Mesendoderm (in vitro differentiated cells): ENCODE measurements around the gene GREB1.

Source experiments
- DNase-seq: peaks from one replicate; pipeline ENCODE4 v3.0.0; 2013
- H2AK5ac ChIP-seq: 2 replicates; pipeline ENCODE4 v1.6.1; 2013; ENCODE audit warnings: low read length, inconsistent platforms
- H2BK120ac ChIP-seq: 2 replicates; pipeline ENCODE4 v1.6.1; 2013; ENCODE audit warnings: low read depth, mild to moderate bottlenecking, low read length, moderate library complexity, mixed read lengths
- H2BK15ac ChIP-seq: replicated peaks from 2 replicates; pipeline ENCODE4 v1.6.1; 2013; ENCODE audit warnings: low read depth, mild to moderate bottlenecking, moderate library complexity
- H2BK5ac ChIP-seq: 2 replicates; pipeline ENCODE4 v1.6.1; 2013; ENCODE audit warnings: low read length, inconsistent platforms
- H3K18ac ChIP-seq: 2 replicates; pipeline ENCODE4 v1.6.1; 2013; ENCODE audit warnings: mild to moderate bottlenecking, low read length, mixed read lengths
- H3K23ac ChIP-seq: one replicate; pipeline ENCODE4 v1.6.1; 2013; ENCODE audit warnings: low read length
- H3K27ac ChIP-seq: 2 replicates; pipeline ENCODE4 v1.5.1; 2013; ENCODE audit warnings: low read depth, mild to moderate bottlenecking, inconsistent platforms, low read length, moderate library complexity
- H3K27me3 ChIP-seq: 2 replicates; pipeline ENCODE4 v1.6.1; 2013; ENCODE audit warnings: low read length, control low read depth, mild to moderate bottlenecking, inconsistent platforms; ENCODE audit not compliant: insufficient read depth, poor library complexity
- H3K36me3 ChIP-seq: 2 replicates; pipeline ENCODE4 v1.6.1; 2013; ENCODE audit warnings: low read length, inconsistent platforms; ENCODE audit not compliant: control insufficient read depth, insufficient read depth
- H3K4ac ChIP-seq: one replicate; pipeline ENCODE4 v1.6.1; 2013; ENCODE audit warnings: low read depth, mild to moderate bottlenecking, low read length, moderate library complexity
- H3K4me1 ChIP-seq: 2 replicates; pipeline ENCODE4 v1.6.1; 2013; ENCODE audit warnings: low read depth, low read length, inconsistent platforms; ENCODE audit not compliant: control insufficient read depth
- H3K4me2 ChIP-seq: 2 replicates; pipeline ENCODE4 v1.6.1; 2013; ENCODE audit warnings: low read length
- H3K4me3 ChIP-seq: 2 replicates; pipeline ENCODE4 v1.5.1; 2013; ENCODE audit warnings: mild to moderate bottlenecking, low read length
- H3K56ac ChIP-seq: one replicate; pipeline ENCODE4 v1.6.1; 2013; ENCODE audit warnings: low read length
- H3K79me1 ChIP-seq: 2 replicates; pipeline ENCODE4 v1.6.1; 2013; ENCODE audit warnings: low read length, inconsistent platforms
- H3K79me2 ChIP-seq: 2 replicates; pipeline ENCODE4 v1.6.1; 2013; ENCODE audit warnings: mild to moderate bottlenecking, low read length; ENCODE audit not compliant: control insufficient read depth, insufficient read depth
- H3K9ac ChIP-seq: 2 replicates; pipeline ENCODE4 v1.6.1; 2013; ENCODE audit warnings: low read length, inconsistent platforms
- H4K5ac ChIP-seq: one replicate; pipeline ENCODE4 v1.6.1; 2013; ENCODE audit warnings: low read length
- H4K8ac ChIP-seq: one replicate; pipeline ENCODE4 v1.6.1; 2013; ENCODE audit warnings: low read depth, mild to moderate bottlenecking, control low read depth, low read length, moderate library complexity
- WGBS: extraction: QIAGEN DNeasy Blood & Tissue Kit; methylation state at CpG from one replicate; pipeline ENCODE4 v1.1.7; 2013; ENCODE audit warnings: low lambda C conversion rate, missing lambda C conversion rate; ENCODE audit not compliant: insufficient coverage; ENCODE audit errors: extremely low coverage; 5-methylcytosine and 5-hydroxymethylcytosine counted together

GREB1 gene

DNA sequence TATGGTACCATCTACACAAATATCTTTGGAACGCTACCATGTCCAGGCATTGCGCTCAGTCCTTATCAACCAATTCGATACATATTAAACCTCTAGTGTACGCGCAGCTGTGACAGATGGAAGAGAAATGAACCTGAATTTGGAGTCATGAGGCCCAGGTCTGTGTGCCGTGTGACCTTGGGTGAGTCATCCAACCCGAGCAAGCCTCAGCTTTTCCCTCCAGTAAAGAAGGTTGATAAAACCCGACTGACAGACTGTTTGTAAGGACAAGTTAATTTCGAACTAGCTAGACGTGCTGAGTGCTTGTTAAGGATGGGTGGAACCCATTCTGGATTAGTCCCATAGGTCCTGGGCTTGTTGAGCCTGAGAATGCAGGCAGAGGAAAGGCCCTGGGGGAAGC, 28.2 kb downstream of the GREB1 start:
- Histone ChIP-seq H3K36me3 (no peaks in the 10 kb centered on the region), H4K5ac (no peak overlapping the region), H3K4me1 (peaks cover 12% of the 10 kb centered on the region)

DNA sequence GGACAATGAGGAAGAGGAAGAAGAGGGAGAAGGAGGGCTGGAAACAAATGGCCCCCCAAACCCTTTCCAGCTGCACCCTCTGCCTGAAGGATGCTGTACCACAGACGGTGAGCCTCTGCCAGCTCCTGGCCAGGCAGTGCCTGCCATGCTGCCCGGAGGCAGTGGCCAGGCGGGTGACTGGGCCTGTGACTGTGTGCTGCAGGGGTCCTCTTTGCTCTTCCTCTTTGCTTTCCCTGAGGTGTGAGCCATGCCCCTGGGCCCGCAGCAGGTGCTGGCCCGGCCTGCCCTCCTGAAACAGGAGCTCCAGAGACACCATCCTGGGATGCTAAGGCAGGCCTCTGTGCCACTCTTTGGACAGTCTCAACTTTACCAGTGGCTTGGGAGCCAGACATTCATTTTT, 28.6 kb downstream of the GREB1 start:
- no peak overlapping the region for H3K56ac ChIP-seq
- H3K79me2 ChIP-seq = no peaks in the 10 kb centered on the region
- no peak overlapping the region for H3K4ac ChIP-seq
- no peak for DNase-seq
- no peak overlapping the region for H2AK5ac ChIP-seq
- no peak overlapping the region for H2BK5ac ChIP-seq
- H4K8ac ChIP-seq = no peak overlapping the region
- no peak overlapping the region for H4K5ac ChIP-seq
- H3K23ac ChIP-seq = no peak overlapping the region
- no peak overlapping the region for H3K9ac ChIP-seq
- H2BK15ac ChIP-seq = no peak overlapping the region
- H3K4me1 ChIP-seq = peaks cover 10% of the 10 kb centered on the region
- no peaks in the 10 kb centered on the region for H3K36me3 ChIP-seq
- WGBS = no CpG with 5 or more reads among the region's 5 CpGs
- no peak overlapping the region for H2BK120ac ChIP-seq
- H3K27ac ChIP-seq = no peak overlapping the region
- no peak overlapping the region for H3K4me2 ChIP-seq
- H3K79me1 ChIP-seq = peaks cover 3% of the 10 kb centered on the region
- H3K27me3 ChIP-seq = no peaks in the 10 kb centered on the region
- H3K18ac ChIP-seq = no peak overlapping the region
- no peak overlapping the region for H3K4me3 ChIP-seq

More for the DNA sequence above, 28.2 kb downstream of the GREB1 start:
- Histone ChIP-seq H3K9ac (no peak overlapping the region), H3K56ac (no peak overlapping the region), H3K4ac (no peak overlapping the region), H2BK5ac (no peak overlapping the region), H3K4me2 (no peak overlapping the region), H3K27me3 (no peaks in the 10 kb centered on the region), H4K8ac (no peak overlapping the region), H2BK120ac (no peak overlapping the region), H3K18ac (no peak overlapping the region), H3K79me2 (no peaks in the 10 kb centered on the region), H3K27ac (no peak overlapping the region), H3K79me1 (peaks cover 3% of the 10 kb centered on the region), H2BK15ac (no peak overlapping the region), H2AK5ac (no peak overlapping the region), H3K4me3 (no peak overlapping the region), H3K23ac (no peak overlapping the region)
- no CpG with 5 or more reads among the region's 10 CpGs for WGBS
- no peak for DNase-seq

- no peak overlapping the region for H3K4ac ChIP-seq
- no peak overlapping the region for H3K27ac ChIP-seq
- H3K18ac ChIP-seq = no peak overlapping the region
- H4K8ac ChIP-seq = no peak overlapping the region
- no peaks in the 10 kb centered on the region for H3K27me3 ChIP-seq
- no peak overlapping the region for H2BK15ac ChIP-seq
- no peaks in the 10 kb centered on the region for H3K79me2 ChIP-seq
- no peak overlapping the region for H2AK5ac ChIP-seq
- H2BK5ac ChIP-seq = no peak overlapping the region
- DNase-seq = no peak
- H3K9ac ChIP-seq = no peak overlapping the region
- H3K36me3 ChIP-seq = no peaks in the 10 kb centered on the region
- no peak overlapping the region for H2BK120ac ChIP-seq
- peaks cover 3% of the 10 kb centered on the region for H3K79me1 ChIP-seq
- H3K56ac ChIP-seq = no peak overlapping the region
- no peak overlapping the region for H4K5ac ChIP-seq
- H3K4me3 ChIP-seq = no peak overlapping the region
- no CpG with 5 or more reads among the region's 8 CpGs for WGBS
- H3K4me2 ChIP-seq = no peak overlapping the region
- no peak overlapping the region for H3K23ac ChIP-seq
- H3K4me1 ChIP-seq = peaks cover 10% of the 10 kb centered on the region
Observed at GRCh38 chr2:11563784-11564666, 30.2 kb downstream of the GREB1 start.

DNA sequence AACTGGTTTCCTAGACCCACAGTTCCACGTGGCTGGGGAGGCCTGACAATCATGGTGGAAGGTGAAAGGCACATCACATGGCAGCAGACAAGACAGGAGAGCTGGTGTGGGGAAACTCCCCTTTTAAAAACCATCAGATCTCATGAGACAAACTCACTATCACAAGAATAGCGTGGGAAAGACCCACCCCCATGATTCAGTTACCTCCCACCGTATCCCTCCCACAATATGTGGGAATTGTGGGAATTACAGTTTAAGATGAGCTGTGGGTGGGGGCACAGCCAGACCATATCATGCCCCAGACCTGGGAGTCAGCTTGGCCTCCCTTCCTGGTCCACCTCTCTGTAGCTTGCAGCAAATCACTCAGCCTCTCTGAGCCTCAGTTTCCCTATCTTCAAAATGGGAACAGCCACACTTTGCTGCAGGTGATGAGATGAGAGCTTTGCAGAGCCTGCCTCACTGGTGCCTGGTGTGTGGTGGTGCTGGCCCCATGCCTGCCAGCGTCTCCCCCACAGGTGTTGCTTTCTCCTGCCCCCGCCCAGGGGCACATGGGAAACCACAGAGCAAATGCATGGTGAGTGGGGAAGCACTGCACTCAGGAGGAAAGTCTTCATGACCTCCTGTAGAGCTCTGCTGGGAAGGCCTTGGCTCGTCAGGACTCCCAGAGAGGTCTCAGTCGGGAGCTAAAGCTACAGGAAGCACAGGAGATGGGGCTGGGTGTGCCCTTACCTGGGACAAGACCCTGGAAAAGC, 31.1 kb downstream of the GREB1 start:
- peaks cover 1% of the 10 kb centered on the region for H3K79me1 ChIP-seq
- H3K4ac ChIP-seq = no peak overlapping the region
- H3K27ac ChIP-seq = no peak overlapping the region
- no peak overlapping the region for H4K8ac ChIP-seq
- H3K4me2 ChIP-seq = no peak overlapping the region
- no peak overlapping the region for H2AK5ac ChIP-seq
- H3K79me2 ChIP-seq = no peaks in the 10 kb centered on the region
- H3K56ac ChIP-seq = peak overlapping the region; percentile 25
- no peak overlapping the region for H2BK5ac ChIP-seq
- no peak overlapping the region for H2BK120ac ChIP-seq
- no peak overlapping the region for H3K9ac ChIP-seq
- peaks cover 2% of the 10 kb centered on the region for H3K4me1 ChIP-seq
- no peak overlapping the region for H3K18ac ChIP-seq
- H3K4me3 ChIP-seq = no peak overlapping the region
- no peak overlapping the region for H3K23ac ChIP-seq
- no CpG with 5 or more reads among the region's 7 CpGs for WGBS
- DNase-seq = no peak
- no peaks in the 10 kb centered on the region for H3K36me3 ChIP-seq
- H4K5ac ChIP-seq = no peak overlapping the region
- no peaks in the 10 kb centered on the region for H3K27me3 ChIP-seq
- H2BK15ac ChIP-seq = no peak overlapping the region

- Histone ChIP-seq H3K36me3 (no peaks in the 10 kb centered on the region), H4K8ac (no peak overlapping the region), H3K4me2 (no peak overlapping the region), H3K4me3 (no peak overlapping the region), H3K4me1 (no peaks in the 10 kb centered on the region), H2BK5ac (no peak overlapping the region), H3K27me3 (no peaks in the 10 kb centered on the region), H3K9ac (no peak overlapping the region), H2BK15ac (no peak overlapping the region), H3K4ac (no peak overlapping the region), H3K56ac (no peak overlapping the region), H4K5ac (no peak overlapping the region), H3K79me1 (no peaks in the 10 kb centered on the region), H2AK5ac (no peak overlapping the region), H3K79me2 (no peaks in the 10 kb centered on the region), H3K27ac (no peak overlapping the region), H3K18ac (no peak overlapping the region), H2BK120ac (no peak overlapping the region), H3K23ac (no peak overlapping the region)
- WGBS = no CpG with 5 or more reads among the region's 14 CpGs
- DNase-seq = no peak
Observed at GRCh38 chr2:11566383-11566782, 32.5 kb downstream of the GREB1 start.
